Measurements from ENCODE around the gene AIPL1.

GRCh38 chr17:6435968-6436367 is 1.0 kb upstream of the AIPL1 start:
- TF ChIP-seq CTCF (IDR thresholded peaks at IDR 0.05 in 8 of 11, conservative IDR thresholded peaks at IDR 0.05 in 3 of 11) (peak; percentile 77 to 94 (median 88)), POLR2AphosphoS5 (IDR thresholded peaks at IDR 0.05) (no peak), POLR2A (IDR thresholded peaks at IDR 0.05) (no peak)
